ENCODE data around the gene DNAJC15. TPM values are rescaled to one million over a fixed set of nuclear protein-coding genes. Genes with fewer than 3 reads are reported as not detected.

The DNAJC15 gene
- total RNA-seq, 1 donor from 2014 or later: 32.9 TPM

DNA sequence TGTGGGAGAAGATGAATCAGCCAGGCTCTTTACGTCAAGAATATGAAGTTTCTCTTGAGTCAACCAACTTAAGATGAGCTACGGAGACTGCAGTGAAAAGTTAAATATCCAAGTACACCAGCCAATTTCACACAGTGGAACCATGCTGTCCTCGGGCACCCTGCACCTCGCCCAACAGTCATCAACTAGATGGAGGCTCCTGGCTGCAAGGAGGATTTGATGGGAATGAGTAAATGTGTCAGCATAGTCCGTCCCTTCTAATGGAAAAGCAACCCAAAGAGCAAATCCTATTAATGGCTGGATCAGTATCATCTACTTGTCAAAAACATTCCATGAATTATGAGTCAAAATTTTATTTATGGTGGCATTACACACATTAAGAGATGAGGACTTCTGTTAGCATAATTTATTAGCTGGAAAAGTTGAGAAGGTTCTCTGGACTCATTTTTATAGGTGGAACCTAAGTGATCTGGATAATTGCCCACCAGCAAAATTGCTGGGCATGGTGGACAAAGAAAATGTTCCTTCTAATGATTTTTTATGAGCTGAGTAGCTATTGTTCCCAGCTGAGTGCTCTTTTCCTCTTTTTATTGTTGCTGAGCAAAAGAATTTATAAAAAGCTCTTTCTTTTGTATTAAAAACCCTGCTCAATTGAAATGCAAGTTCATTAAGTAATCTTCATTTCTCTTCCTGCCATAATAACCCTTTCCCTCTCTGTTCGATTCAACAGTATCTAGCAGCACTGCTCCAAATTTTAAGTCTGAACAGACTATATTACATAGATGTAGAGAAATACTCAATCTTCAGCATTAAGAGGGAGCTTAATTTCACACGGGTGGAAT is 88.4 kb downstream of the DNAJC15 start:
- DNase-seq (no peak), ATAC-seq (ENCODE audit: poor library complexity) (no peak)
- intact Hi-C loops (cut with DNase I): no loop called here

DNA sequence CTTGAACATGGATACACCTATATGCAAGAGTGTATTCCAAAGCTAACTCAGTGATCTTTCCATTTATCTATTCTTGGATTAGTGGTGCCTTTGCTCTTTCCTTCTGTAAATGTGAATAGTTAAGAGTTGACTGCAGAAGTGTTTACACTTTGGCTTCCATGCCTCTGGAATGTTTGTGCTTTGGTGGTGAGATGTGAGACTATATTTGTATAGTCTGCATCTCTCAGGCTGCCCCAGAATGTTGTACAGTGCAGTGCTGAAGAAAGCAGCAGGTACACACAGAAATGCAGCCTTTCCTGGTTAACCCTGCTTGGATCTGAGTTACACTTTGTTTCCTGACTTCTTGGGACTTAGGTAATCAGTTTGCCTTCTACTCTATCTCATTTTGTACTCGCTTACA is 90.2 kb downstream of the DNAJC15 start:
- intact Hi-C loops (cut with DNase I): no loop called here

DNA sequence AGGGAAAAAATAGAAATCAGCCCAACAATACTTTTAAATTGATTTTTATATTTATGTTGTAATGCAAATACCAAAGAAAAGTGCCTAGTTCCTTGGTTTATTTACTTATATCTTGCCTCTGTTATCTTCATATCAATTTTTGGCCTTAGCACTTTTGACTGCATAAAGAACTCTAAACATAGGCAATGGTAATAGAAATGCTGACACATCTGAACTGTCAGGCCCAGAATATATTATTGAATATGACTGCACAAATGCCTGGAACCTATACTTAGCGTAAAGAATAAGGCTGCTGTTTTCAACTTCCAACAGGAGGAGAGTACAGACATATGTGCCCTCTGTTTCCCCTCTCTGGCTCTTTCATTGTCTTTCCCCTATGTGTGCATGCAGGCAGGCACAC is 91.1 kb downstream of the DNAJC15 start:
- ATAC-seq (ENCODE audit: poor library complexity): no peak
- no peak for DNase-seq
- intact Hi-C loops (cut with DNase I): no loop called here

More for the DNA sequence above, 90.2 kb downstream of the DNAJC15 start:
- DNase-seq (no peak), ATAC-seq (ENCODE audit: poor library complexity) (no peak)

DNA sequence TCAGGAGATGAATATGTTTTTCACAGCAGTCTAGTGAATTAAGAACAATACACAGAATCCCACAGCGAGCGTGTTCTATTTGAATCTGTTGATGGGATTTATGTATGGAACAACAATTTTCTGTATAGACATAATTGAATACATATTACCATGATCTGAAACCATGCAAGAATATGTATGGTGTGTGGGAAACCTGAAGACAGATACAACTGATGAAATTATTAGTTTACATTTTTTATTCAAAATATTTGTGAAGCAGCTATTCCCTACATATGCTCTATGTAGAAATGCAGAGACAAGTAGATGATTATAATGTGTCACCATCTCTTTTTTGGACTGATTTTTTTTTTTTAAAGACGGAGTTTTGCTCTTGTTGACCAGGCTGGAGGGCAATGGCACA is 91.8 kb downstream of the DNAJC15 start:
- no peak for ATAC-seq (ENCODE audit: poor library complexity)
- no peak for DNase-seq
- intact Hi-C loops (cut with DNase I): no loop called here

DNA sequence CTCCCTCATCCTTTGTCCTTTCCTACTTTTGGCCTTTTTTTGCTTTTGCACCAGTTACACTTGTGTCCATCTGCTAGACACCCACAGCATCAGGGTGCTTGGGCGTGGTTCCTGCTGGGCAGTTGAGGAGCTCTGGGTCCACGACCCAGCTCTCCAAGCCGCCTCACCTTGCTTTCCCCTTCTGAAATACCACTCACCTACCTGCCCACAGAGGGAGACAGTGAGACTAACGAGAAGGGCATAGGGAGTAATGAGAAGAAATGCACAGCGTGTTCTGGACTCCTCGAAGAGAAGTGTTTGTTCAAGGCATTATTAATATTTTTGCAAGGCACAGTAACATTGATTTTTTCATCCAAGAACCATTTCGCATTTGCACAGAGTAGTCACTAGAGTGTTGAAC is 92.9 kb downstream of the DNAJC15 start:
- ATAC-seq (ENCODE audit: poor library complexity) (no peak), DNase-seq (no peak)
- intact Hi-C loops (cut with DNase I): no loop called here

DNA sequence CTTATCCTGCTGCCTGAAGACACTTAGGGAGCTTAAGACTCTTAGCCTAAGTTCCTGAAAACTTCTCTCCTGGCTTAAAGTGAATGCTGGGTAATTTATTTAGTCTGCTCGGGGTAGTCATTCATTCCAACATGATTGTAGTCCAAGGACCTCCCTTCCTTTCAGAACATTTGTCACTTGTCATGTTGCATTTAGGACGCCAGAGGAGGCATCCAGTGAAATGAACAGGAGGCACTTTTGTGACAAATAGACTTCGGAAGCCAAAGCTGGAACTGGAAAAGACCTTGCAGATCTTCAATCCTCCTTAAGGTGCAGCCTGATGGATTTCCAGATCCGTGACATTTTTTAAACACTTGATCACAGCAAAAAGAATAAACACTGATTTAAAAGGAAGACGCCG is 95.1 kb downstream of the DNAJC15 start:
- ATAC-seq (ENCODE audit: poor library complexity): no peak
- intact Hi-C loops (cut with DNase I): no loop called here

DNA sequence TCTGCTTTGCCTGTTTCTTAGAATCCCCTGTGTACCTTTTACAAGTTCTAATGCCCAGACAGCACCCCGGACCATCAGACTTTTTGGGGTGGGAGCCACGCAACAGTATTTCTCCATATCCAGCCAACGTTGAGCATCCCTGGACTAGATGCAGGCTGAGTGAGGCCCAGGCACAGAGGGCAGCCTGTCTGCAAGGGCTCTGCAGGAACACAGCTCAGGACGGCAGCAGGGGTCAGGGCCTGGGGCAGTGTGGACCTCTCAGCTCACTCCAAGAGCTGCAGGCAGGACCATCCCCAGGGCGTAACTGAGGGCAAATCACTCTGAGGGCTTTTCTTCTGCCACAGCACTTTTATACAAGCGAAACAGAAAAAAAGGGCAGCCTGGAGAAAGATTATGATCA is 95.8 kb downstream of the DNAJC15 start:
- intact Hi-C loops (cut with DNase I): no loop called here
- no peak for ATAC-seq (ENCODE audit: poor library complexity)

More for the DNA sequence above, 95.1 kb downstream of the DNAJC15 start:
- no peak for DNase-seq

DNA sequence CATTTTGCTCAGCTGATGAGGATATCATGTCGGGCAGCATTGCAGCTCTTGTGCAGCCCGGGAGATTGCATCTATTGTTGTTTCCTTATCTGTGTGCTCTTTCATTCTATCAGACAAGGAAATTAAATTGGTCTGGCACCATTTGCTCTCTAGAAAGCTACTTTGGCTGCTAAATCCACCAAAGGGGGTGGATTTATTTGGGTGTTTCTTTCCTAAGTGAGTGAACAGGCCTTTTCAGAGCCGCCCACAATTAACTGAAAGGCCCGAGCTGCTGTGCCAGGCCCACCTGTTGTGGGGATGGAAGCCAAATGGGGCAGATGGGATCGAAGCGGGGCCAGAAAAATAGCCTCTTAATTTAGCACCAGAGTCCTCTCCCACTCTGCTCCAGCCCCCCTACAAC is 99.4 kb downstream of the DNAJC15 start:
- DNase-seq: no peak
- intact Hi-C loops (cut with DNase I): loop anchor here (10.0 kb wide), 1 partner anchor 518 kb away; no protein-coding TSS in a partner anchor

More for the DNA sequence above, 95.8 kb downstream of the DNAJC15 start:
- DNase-seq: no peak

DNA sequence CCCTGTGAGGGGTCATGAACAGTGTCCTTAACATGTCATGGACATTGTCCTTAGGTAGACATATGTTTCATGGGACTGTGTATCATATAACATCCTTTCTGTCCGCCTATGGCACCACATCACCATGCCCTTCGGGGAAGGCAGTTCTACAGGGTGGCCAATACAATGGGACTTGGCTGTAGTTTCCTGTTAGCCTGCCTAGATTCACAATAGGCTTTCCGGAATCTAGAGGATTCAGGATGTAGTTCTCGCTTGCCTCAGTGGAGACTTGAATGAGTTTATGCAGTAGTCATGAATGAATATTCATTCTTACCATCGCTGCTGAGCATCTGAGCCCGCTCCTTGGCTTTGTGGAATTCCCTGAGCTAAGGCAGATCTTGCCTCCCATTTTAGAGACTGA is 100.5 kb downstream of the DNAJC15 start:
- intact Hi-C loops (cut with DNase I): loop anchor here (10.0 kb wide), 1 partner anchor 519 kb away; no protein-coding TSS in a partner anchor
- no peak for DNase-seq
- no peak for ATAC-seq (ENCODE audit: poor library complexity)

More for the DNA sequence above, 99.4 kb downstream of the DNAJC15 start:
- no peak for ATAC-seq (ENCODE audit: poor library complexity)

DNA sequence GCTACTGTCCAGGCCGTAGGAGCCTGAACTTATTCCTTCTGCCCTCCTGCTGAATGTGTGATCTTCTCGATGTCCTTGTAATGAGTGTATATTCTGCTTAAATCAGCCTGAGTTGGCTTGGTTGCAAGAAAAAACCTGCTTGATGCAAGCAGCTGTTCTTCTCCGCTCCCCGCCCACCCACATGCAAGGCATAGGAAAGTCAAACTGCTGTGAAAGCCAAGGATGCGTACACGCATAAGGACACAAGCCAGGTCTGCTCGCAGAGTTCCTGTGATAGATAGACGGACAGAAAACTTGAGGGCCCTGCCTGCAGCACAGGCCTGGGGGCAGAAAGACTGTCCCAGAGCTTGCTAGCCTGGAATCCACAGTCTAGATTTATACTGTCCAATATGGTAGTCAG is 101.1 kb downstream of the DNAJC15 start:
- ATAC-seq (ENCODE audit: poor library complexity) (no peak), DNase-seq (no peak)
- intact Hi-C loops (cut with DNase I): loop anchor here (10.0 kb wide), 1 partner anchor 520 kb away; no protein-coding TSS in a partner anchor

DNA sequence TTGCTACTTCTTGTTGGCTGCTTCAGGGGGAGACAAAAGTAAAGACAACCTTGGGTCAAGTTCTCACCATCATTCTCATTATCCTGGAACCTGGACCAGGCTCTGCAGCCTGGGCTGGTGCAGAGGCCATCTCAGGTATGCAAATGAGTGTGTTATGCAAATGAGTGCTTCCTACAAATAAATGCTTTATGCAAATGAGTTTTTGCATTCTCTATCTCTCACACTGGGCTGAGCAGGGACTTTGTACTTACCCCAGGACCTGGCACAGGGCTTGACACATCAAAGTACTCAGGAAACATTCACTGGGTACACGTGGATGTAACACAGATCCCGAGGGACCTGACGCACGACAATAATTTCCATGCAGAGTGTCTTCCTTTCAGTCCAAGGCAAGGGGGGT is 103.0 kb downstream of the DNAJC15 start:
- ATAC-seq (ENCODE audit: poor library complexity) (no peak), DNase-seq (no peak)
- intact Hi-C loops (cut with DNase I): loop anchor here (10.0 kb wide), 1 partner anchor 522 kb away; no protein-coding TSS in a partner anchor

DNA sequence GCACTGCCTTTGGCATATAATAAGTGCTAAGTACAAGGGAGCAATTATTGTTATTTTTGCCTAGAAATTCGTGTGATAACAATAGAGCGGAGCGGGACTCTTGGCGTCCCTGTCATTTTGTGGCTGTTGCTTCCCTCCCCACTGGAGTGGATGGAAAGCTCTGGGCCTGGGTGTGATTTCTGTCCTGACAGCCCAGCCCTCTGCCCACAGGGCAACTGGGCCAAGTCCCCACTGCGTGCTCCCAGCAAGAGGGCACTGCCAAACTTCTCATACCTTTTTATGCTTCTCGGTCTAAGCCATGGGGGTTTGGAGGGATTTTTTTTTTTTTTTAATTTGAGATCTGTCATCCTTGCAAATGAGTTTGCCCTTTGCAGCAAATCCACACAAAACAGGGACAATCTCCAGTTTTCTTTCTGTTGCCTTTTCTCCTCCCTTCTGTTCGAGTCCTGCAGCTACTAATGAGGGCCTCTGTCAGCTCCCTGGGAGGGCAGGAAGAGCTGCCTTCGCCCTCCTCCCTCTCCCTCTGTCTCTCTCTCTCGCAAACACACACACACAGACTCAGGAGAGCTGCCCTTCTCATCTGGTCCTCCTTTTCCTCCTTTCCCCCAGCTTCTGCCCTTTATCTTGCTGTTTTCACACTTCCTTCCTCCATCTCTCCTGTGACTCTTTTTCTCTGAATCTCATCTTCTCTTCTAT is 103.9 kb downstream of the DNAJC15 start:
- intact Hi-C loops (cut with DNase I): loop anchor here (10.0 kb wide), 1 partner anchor 522 kb away; no protein-coding TSS in a partner anchor
- DNase-seq (no peak), ATAC-seq (ENCODE audit: poor library complexity) (peak; percentile 46)

DNA sequence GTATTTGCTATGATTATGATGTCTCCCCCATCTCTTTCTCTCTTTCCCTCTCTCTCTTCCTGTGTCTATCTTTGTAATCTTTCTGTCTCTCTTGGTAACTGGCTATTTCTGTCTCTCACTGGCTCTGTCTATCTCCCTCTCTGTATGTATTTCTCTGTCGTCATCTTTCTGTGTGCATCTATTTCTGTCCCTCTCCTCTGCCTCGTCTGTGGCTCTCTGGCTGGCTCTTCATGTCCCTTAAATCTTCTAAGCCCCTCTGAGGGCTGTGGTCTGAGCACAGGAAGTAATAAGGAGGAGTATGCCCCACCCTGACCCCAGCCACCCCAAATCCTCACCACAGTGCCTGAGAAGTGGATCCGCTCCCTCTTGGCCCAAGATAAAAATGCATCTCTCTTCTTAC is 104.4 kb downstream of the DNAJC15 start:
- ATAC-seq (ENCODE audit: poor library complexity) (peak; percentile 77), DNase-seq (no peak)
- intact Hi-C loops (cut with DNase I): loop anchor here (10.0 kb wide), 1 partner anchor 523 kb away; no protein-coding TSS in a partner anchor

DNA sequence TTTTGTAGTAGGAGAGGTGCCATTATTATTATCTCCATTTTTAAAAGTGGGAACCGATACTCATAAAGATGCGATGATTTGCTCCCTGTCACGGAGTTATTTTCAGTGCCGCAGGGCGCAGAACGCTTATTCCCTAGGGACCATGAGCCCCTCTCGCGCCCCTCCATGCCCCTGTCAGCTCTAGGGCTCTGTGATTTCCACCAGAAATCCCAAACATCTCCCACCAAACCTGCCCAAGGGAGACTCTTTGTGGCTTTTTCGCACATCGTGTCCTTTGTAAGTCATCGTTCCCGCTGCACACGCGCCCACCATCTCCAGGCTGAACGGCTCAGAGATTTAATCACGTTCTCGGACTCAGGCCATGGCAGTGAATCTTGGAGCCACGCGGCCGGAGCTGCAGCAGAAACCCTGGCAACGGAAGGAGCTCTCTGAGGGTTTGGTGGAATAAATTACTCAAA is 105.1 kb downstream of the DNAJC15 start:
- peak; percentile 28 for ATAC-seq (ENCODE audit: poor library complexity)
- intact Hi-C loops (cut with DNase I): loop anchor here (10.0 kb wide), 1 partner anchor 524 kb away; no protein-coding TSS in a partner anchor
- DNase-seq: peak; percentile 45

DNA sequence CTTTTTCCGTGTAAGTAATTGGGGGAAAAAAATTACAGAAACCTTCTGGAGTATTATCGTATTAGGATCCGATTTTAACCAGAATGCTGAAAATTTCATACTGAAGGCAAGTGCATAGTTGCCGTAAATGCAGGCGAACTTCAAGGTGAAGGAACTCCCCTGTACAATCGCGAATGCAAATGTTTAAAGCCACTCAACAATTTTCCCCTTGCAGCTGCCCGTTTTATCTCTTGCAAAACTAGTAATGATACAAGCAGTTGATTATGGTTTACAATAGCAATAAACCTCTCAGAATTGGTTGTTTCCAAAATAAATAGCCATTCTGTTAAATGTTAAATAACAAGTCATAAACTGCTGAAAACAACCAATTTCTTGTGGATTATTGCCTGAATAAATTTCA is 105.7 kb downstream of the DNAJC15 start:
- intact Hi-C loops (cut with DNase I): loop anchor here (10.0 kb wide), 1 partner anchor 524 kb away; no protein-coding TSS in a partner anchor
- ATAC-seq (ENCODE audit: poor library complexity) (no peak), DNase-seq (no peak)

DNA sequence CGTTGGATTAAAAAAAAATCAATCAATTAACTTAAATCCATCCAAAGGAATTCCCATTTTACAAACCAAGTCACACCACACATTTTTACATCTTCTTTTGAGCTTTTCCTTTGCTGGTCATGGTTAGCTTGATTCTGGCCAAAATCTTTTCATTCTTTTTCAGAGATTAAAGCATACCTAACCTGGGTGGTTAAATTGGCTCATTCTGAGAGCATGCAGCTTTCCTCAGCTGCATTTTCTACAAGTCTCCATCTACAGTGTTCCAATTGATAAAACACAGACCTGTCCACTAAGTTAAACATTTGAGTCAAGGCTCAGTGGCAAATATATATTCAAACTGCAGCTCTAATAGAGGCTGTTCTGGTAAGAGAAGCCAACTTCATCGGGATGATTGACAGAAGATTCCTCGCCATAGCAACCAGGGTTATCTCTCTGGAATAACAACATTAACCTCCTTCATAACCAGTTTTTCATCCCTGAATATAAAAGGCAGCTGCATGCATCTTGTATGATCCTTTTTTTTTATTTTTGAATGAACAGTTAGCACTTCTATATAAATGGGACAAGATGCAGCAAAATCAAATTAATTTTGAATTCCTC is 106.2 kb downstream of the DNAJC15 start:
- ATAC-seq (ENCODE audit: poor library complexity) (no peak), DNase-seq (no peak)
- intact Hi-C loops (cut with DNase I): loop anchor here (10.0 kb wide), 1 partner anchor 525 kb away; no protein-coding TSS in a partner anchor

DNA sequence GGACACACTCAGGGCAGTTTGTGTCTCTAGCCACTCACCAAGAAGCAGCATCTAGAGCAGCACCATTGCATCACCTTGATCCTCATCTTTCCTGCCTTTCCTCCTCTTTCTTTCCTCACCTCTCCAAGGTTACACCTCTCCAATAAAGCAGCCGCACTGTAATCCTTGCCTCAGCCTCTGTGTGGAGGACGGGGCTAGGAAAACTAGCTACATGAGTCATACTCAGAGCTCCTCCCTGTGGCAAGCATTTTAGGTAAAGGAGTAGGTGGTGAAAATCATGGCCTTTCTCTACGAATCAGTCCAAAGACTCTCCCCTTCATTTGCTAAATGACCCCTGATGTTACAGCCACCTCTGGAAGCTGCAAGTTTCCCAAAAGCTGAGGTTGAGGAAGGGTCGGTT is 108.9 kb downstream of the DNAJC15 start:
- intact Hi-C loops (cut with DNase I): no loop called here
- DNase-seq (no peak), ATAC-seq (ENCODE audit: poor library complexity) (peak; percentile 75)

DNA sequence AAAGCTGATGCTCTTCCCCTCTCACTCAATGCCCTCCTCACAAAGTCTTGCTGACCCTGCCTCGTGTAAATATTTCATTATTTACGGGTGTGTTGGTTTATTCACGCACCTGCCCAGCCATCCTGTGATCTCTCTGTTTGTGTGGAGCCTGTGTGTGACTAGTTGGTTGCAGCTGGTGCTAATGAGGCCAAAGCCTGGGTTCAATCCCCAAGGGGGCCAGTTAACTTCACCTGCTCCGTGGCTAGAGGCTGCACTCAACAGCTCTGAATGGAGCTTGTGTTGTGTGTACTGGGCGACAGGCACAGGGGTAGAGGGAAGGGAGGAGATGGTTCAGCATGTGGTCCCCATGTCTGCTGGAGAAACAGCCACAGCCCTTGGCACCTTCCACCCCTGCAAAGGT is 109.5 kb downstream of the DNAJC15 start:
- intact Hi-C loops (cut with DNase I): no loop called here
- DNase-seq: no peak
- ATAC-seq (ENCODE audit: poor library complexity): no peak

DNA sequence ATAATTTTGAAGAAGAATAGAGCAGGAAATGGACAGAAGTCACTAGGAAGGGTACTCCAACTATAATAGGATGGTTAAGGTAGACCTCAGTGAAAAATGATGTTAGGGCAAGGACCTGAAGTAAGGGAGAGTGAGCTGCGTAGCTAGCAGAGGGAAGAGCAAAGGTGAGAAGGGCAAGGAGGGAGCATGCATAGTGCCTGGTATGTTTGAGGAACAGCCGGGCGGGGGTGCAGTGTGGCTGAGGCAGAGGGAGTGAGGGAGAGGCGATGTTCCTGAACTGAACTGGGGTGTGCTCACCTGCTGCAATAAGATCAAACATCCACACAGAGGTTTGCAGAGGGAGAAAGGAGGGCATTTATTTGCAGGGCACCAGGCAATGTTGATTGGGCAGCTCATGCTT is 110.4 kb downstream of the DNAJC15 start:
- DNase-seq: no peak
- ATAC-seq (ENCODE audit: poor library complexity): no peak
- intact Hi-C loops (cut with DNase I): loop anchor here (2.0 kb wide), 1 partner anchor 165 kb away; no protein-coding TSS in a partner anchor
